SK-N-SH treated with all-trans-retinoic acid at 6 μM for 48 hours (cell line): ENCODE measurements around the gene S1PR4.

Experiments used
- ATAC-seq: fragments of 200-7000 bp; cut with Tn5 transposase; 3 replicates; pipeline ENCODE4 v1.9.1; 2020; ENCODE audit warnings: mild to moderate bottlenecking, moderate library complexity
- BACH2 ChIP-seq: fragments of 250-450 bp; sonication (Bioruptor Pico); IDR thresholded peaks from 2 replicates; pipeline ENCODE4 v1.9.0; 2021; ENCODE audit warnings: mild to moderate bottlenecking, borderline replicate concordance
- CSDC2 ChIP-seq: fragments of 250-450 bp; sonication (Bioruptor Pico); IDR thresholded peaks from 2 replicates; pipeline ENCODE4 v1.5.0; 2020; ENCODE audit warnings: mild to moderate bottlenecking, moderate library complexity
- ESRRG ChIP-seq: fragments of 250-450 bp; sonication (Bioruptor Pico); IDR thresholded peaks from 2 replicates; pipeline ENCODE4 v1.6.1; 2021; ENCODE audit warnings: mild to moderate bottlenecking
- GLIS3 ChIP-seq: fragments of 250-450 bp; sonication (Bioruptor Pico); IDR thresholded peaks from 2 replicates; pipeline ENCODE4 v1.5.0; 2020; ENCODE audit warnings: mild to moderate bottlenecking, moderate library complexity
- ISL1 ChIP-seq: fragments of 250-450 bp; sonication (Bioruptor Pico); IDR thresholded peaks from 2 replicates; pipeline ENCODE4 v2.1.2; 2022; ENCODE audit warnings: mild to moderate bottlenecking, moderate library complexity
- OSR1 ChIP-seq: fragments of 250-450 bp; sonication (Bioruptor Pico); IDR thresholded peaks from 2 replicates; pipeline ENCODE4 v1.8.0; 2022; ENCODE audit warnings: moderate library complexity, mild to moderate bottlenecking, inconsistent platforms
- PPARA ChIP-seq: fragments of 250-450 bp; sonication (Bioruptor Pico); IDR thresholded peaks from 2 replicates; pipeline ENCODE4 v1.5.0; 2020; ENCODE audit warnings: mild to moderate bottlenecking, borderline replicate concordance
- RARB ChIP-seq: fragments of 250-450 bp; sonication (Bioruptor Pico); IDR thresholded peaks from 2 replicates; pipeline ENCODE4 v1.8.0; 2021; ENCODE audit warnings: mild to moderate bottlenecking, moderate library complexity
- SNAI2 ChIP-seq: fragments of 250-450 bp; sonication (Bioruptor Pico); IDR thresholded peaks from 2 replicates; pipeline ENCODE4 v1.5.0; 2020; ENCODE audit warnings: mild to moderate bottlenecking, moderate library complexity
- TCF4 ChIP-seq: fragments of 250-450 bp; sonication (Bioruptor Pico); IDR thresholded peaks from 2 replicates; pipeline ENCODE4 v1.8.0; 2021; ENCODE audit warnings: mild to moderate bottlenecking, moderate library complexity, borderline replicate concordance
- TOX ChIP-seq: fragments of 250-450 bp; sonication (Bioruptor Pico); IDR thresholded peaks from 2 replicates; pipeline ENCODE4 v1.8.0; 2021; ENCODE audit warnings: mild to moderate bottlenecking, moderate library complexity, borderline replicate concordance
- ZC3H10 ChIP-seq: fragments of 250-450 bp; sonication (Bioruptor Pico); IDR thresholded peaks from 2 replicates; pipeline ENCODE4 v1.5.1; 2021; ENCODE audit warnings: mild to moderate bottlenecking, moderate library complexity
- ZFP3 ChIP-seq: fragments of 250-450 bp; sonication (Bioruptor Pico); IDR thresholded peaks from 2 replicates; pipeline ENCODE4 v1.5.0; 2020; ENCODE audit warnings: mild to moderate bottlenecking, moderate library complexity
- ZFP30 ChIP-seq: fragments of 450-650 bp; formaldehyde crosslinking; IDR thresholded peaks from 2 replicates; pipeline ENCODE4 v1.5.0; 2022; ENCODE audit warnings: mild to moderate bottlenecking, moderate library complexity
- ZNF565 ChIP-seq: fragments of 450-650 bp; formaldehyde crosslinking; conservative IDR thresholded peaks from 2 replicates; pipeline ENCODE4 v1.5.0; 2020; ENCODE audit warnings: low read depth, mild to moderate bottlenecking, moderate library complexity
- ZNF70 ChIP-seq: fragments of 450-650 bp; formaldehyde crosslinking; IDR thresholded peaks from 2 replicates; pipeline ENCODE4 v1.5.0; 2020; ENCODE audit warnings: mild to moderate bottlenecking, moderate library complexity
- ZNF8 ChIP-seq: fragments of 450-650 bp; formaldehyde crosslinking; IDR thresholded peaks from 2 replicates; pipeline ENCODE4 v1.5.0; 2020; ENCODE audit warnings: mild to moderate bottlenecking, moderate library complexity
- TF ChIP-seq, protein P1 (sequence below): fragments of 250-450 bp; sonication (Bioruptor Pico); IDR thresholded peaks from 2 replicates; pipeline ENCODE4 v1.5.0; 2020; ENCODE audit warnings: mild to moderate bottlenecking, moderate library complexity
- TF ChIP-seq, protein P2 (sequence below): fragments of 250-450 bp; sonication (Bioruptor Pico); IDR thresholded peaks from 2 replicates; pipeline ENCODE4 v1.5.1; 2021; ENCODE audit warnings: mild to moderate bottlenecking, moderate library complexity
- TF ChIP-seq, protein P3 (sequence below): fragments of 250-450 bp; sonication (Bioruptor Pico); IDR thresholded peaks from 2 replicates; pipeline ENCODE4 v1.8.0; 2020; ENCODE audit warnings: mild to moderate bottlenecking, moderate library complexity, borderline replicate concordance
- TF ChIP-seq, protein P4 (sequence below): fragments of 250-450 bp; sonication (Bioruptor Pico); IDR thresholded peaks from 2 replicates; pipeline ENCODE4 v1.5.1; 2020; ENCODE audit warnings: low read depth, mild to moderate bottlenecking, moderate library complexity
- TF ChIP-seq, protein P5 (sequence below): fragments of 250-450 bp; sonication (Bioruptor Pico); IDR thresholded peaks from 2 replicates; pipeline ENCODE4 v1.8.0; 2021; ENCODE audit warnings: low read depth, mild to moderate bottlenecking, moderate library complexity, borderline replicate concordance

Gene S1PR4

DNA sequence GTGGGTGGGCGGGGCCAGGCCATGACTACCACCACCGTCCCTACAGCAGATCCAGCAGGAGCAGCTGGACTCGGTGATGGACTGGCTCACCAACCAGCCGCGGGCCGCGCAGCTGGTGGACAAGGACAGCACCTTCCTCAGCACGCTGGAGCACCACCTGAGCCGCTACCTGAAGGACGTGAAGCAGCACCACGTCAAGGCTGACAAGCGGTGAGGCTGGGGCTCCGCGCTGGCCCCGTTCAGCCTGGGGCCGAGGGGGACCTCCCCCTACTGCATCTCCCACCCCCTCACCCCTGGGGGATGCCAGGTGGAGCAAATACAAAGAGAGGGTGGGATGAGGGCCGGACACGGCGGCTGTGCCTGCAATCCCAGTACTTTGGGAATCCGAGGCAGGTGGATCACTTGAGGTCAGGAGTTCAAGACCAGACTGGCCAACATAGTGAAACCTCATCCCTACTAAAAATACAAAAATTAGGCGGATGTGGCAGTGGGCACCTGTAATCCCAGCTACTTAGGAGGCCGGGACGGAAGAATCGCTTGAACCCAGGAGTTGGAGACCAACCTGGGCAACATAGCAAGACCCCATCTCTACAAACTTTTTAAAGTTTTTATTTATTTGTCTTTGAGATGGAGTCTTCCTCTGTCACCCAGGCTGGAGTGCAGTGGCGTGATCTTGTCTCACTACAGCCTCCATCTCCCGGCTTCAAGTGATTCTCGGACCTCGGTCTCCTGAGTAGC is 27.8 kb downstream of the S1PR4 start:
- no peak for ATAC-seq
- TF ChIP-seq ZFP3 (CRISPR knock-in tag) (no peak), SNAI2 (CRISPR knock-in tag) (no peak), PPARA (CRISPR knock-in tag) (no peak), CSDC2 (CRISPR knock-in tag) (no peak), OSR1 (CRISPR knock-in tag) (no peak), BACH2 (CRISPR knock-in tag) (no peak), GLIS3 (no peak), ESRRG (CRISPR knock-in tag) (no peak), ZFP30 (CRISPR knock-in tag) (no peak), ISL1 (no peak), ZNF565 (CRISPR knock-in tag) (no peak), ZC3H10 (CRISPR knock-in tag) (no peak), RARB (CRISPR knock-in tag) (no peak), ZNF70 (CRISPR knock-in tag) (no peak), TCF4 (CRISPR knock-in tag) (no peak), TOX (CRISPR knock-in tag) (no peak), ZNF8 (CRISPR knock-in tag) (no peak)
- TF ChIP-seq, protein P1, sequence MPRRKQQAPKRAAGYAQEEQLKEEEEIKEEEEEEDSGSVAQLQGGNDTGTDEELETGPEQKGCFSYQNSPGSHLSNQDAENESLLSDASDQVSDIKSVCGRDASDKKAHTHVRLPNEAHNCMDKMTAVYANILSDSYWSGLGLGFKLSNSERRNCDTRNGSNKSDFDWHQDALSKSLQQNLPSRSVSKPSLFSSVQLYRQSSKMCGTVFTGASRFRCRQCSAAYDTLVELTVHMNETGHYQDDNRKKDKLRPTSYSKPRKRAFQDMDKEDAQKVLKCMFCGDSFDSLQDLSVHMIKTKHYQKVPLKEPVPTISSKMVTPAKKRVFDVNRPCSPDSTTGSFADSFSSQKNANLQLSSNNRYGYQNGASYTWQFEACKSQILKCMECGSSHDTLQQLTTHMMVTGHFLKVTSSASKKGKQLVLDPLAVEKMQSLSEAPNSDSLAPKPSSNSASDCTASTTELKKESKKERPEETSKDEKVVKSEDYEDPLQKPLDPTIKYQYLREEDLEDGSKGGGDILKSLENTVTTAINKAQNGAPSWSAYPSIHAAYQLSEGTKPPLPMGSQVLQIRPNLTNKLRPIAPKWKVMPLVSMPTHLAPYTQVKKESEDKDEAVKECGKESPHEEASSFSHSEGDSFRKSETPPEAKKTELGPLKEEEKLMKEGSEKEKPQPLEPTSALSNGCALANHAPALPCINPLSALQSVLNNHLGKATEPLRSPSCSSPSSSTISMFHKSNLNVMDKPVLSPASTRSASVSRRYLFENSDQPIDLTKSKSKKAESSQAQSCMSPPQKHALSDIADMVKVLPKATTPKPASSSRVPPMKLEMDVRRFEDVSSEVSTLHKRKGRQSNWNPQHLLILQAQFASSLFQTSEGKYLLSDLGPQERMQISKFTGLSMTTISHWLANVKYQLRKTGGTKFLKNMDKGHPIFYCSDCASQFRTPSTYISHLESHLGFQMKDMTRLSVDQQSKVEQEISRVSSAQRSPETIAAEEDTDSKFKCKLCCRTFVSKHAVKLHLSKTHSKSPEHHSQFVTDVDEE: no peak
- TF ChIP-seq, protein P2, sequence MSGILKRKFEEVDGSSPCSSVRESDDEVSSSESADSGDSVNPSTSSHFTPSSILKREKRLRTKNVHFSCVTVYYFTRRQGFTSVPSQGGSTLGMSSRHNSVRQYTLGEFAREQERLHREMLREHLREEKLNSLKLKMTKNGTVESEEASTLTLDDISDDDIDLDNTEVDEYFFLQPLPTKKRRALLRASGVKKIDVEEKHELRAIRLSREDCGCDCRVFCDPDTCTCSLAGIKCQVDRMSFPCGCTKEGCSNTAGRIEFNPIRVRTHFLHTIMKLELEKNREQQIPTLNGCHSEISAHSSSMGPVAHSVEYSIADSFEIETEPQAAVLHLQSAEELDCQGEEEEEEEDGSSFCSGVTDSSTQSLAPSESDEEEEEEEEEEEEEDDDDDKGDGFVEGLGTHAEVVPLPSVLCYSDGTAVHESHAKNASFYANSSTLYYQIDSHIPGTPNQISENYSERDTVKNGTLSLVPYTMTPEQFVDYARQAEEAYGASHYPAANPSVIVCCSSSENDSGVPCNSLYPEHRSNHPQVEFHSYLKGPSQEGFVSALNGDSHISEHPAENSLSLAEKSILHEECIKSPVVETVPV (CRISPR knock-in tag): no peak
- TF ChIP-seq, protein P3, sequence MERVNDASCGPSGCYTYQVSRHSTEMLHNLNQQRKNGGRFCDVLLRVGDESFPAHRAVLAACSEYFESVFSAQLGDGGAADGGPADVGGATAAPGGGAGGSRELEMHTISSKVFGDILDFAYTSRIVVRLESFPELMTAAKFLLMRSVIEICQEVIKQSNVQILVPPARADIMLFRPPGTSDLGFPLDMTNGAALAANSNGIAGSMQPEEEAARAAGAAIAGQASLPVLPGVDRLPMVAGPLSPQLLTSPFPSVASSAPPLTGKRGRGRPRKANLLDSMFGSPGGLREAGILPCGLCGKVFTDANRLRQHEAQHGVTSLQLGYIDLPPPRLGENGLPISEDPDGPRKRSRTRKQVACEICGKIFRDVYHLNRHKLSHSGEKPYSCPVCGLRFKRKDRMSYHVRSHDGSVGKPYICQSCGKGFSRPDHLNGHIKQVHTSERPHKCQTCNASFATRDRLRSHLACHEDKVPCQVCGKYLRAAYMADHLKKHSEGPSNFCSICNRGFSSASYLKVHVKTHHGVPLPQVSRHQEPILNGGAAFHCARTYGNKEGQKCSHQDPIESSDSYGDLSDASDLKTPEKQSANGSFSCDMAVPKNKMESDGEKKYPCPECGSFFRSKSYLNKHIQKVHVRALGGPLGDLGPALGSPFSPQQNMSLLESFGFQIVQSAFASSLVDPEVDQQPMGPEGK (CRISPR knock-in tag): no peak

DNA sequence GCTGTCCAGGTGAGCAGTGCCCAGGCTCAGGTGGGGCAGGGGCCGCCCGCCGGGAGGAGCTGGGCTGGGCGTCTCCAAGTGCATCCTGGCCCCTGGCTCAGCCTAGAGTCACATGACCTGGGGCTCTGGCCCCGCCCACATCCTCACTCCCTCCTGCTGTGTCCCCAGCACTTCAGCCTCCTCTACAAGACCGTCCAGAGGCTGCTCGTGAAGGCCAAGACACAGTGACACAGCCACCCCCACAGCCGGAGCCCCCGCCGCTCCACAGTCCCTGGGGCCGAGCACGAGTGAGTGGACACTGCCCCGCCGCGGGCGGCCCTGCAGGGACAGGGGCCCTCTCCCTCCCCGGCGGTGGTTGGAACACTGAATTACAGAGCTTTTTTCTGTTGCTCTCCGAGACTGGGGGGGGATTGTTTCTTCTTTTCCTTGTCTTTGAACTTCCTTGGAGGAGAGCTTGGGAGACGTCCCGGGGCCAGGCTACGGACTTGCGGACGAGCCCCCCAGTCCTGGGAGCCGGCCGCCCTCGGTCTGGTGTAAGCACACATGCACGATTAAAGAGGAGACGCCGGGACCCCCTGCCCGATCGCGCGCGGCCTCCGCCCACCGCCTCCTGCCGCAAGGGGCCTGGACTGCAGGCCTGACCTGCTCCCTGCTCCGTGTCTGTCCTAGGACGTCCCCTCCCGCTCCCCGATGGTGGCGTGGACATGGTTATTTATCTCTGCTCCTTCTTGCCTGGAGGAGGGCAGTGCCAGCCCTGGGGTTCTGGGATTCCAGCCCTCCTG is 29.1 kb downstream of the S1PR4 start:
- no peak for ATAC-seq
- TF ChIP-seq, protein P4, sequence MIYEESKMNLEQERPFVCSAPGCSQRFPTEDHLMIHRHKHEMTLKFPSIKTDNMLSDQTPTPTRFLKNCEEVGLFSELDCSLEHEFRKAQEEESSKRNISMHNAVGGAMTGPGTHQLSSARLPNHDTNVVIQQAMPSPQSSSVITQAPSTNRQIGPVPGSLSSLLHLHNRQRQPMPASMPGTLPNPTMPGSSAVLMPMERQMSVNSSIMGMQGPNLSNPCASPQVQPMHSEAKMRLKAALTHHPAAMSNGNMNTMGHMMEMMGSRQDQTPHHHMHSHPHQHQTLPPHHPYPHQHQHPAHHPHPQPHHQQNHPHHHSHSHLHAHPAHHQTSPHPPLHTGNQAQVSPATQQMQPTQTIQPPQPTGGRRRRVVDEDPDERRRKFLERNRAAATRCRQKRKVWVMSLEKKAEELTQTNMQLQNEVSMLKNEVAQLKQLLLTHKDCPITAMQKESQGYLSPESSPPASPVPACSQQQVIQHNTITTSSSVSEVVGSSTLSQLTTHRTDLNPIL (CRISPR knock-in tag): no peak
- TF ChIP-seq ISL1: no peak

DNA sequence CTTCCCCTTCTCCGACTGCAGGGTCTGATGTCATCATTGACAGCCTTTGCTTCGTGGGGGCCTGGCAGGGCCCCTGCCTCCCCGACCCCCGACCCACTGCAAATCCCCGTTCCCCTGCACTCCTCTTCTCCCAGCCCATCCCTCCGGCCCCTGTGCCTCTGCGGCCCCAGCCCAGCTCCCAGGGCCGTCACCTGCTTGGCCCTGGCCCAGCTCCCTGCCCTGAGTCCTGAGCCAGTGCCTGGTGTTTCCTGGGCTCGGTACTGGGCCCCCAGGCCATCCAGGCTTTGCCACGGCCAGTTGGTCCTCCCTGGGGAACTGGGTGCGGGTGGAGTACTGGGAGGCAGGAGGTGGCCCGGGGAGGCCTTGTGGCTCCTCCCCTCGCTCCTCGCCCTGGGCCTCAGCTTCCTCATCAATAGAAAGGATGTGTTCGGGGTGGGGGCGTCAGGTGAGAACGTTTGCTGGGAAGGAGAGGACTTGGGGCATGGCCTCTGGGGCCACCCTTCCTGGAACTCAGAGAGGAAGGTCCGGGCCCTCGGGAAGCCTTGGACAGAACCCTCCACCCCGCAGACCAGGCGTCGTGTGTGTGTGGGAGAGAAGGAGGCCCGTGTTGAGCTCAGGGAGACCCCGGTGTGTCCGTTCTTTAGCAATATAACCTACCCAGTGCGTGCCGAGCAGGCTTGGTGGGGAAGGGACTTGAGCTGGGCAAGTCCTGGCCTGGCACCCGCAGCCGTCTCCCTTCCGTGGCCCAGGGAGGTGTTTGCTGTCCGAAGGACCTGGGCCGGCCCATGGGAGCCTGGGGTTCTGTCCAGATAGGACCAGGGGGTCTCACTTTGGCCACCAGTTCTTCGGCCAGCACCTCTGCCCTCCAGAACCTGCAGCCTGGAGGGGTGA is 30.0 kb downstream of the S1PR4 start:
- no peak for ATAC-seq
- TF ChIP-seq, protein P1: no peak
- TF ChIP-seq, protein P5, sequence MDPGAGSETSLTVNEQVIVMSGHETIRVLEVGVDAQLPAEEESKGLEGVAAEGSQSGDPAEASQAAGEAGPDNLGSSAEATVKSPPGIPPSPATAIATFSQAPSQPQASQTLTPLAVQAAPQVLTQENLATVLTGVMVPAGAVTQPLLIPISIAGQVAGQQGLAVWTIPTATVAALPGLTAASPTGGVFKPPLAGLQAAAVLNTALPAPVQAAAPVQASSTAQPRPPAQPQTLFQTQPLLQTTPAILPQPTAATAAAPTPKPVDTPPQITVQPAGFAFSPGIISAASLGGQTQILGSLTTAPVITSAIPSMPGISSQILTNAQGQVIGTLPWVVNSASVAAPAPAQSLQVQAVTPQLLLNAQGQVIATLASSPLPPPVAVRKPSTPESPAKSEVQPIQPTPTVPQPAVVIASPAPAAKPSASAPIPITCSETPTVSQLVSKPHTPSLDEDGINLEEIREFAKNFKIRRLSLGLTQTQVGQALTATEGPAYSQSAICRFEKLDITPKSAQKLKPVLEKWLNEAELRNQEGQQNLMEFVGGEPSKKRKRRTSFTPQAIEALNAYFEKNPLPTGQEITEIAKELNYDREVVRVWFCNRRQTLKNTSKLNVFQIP (CRISPR knock-in tag): no peak
